HFF-Myc (cell line): ENCODE results near the gene IGF2BP3.

Experiments used
- DNase-seq: peaks from one replicate; pipeline ENCODE4 v3.0.0-alpha.2; 2011; ENCODE audit warnings: low read depth; ENCODE audit errors: extremely low read depth
- H3K4me3 ChIP-seq: replicated peaks from 2 replicates; pipeline ENCODE4 v1.5.1; 2011; ENCODE audit warnings: low read depth, mild to moderate bottlenecking, control low read depth, low read length
- CTCF ChIP-seq: IDR thresholded peaks from 2 replicates; pipeline ENCODE4 v1.5.1; 2012; ENCODE audit warnings: mild to moderate bottlenecking, low read depth, low read length, control low read depth; ENCODE audit errors: missing control alignments

IGF2BP3 gene

GRCh38 chr7:23347033-23347681, 123.1 kb downstream of the IGF2BP3 start:
- TF ChIP-seq CTCF: no peak

GRCh38 chr7:23346316-23346715, 124.0 kb downstream of the IGF2BP3 start:
- no peak for TF ChIP-seq CTCF
- no peak for DNase-seq
- no peak overlapping the region for H3K4me3 ChIP-seq

More at GRCh38 chr7:23347033-23347681, 123.1 kb downstream of the IGF2BP3 start:
- H3K4me3 ChIP-seq: peak overlapping the region; percentile 21
- no peak for DNase-seq

GRCh38 chr7:23345601-23346000, 124.7 kb downstream of the IGF2BP3 start:
- no peak overlapping the region for H3K4me3 ChIP-seq
- no peak for TF ChIP-seq CTCF
- DNase-seq: no peak

GRCh38 chr7:23343806-23344475, 126.3 kb downstream of the IGF2BP3 start:
- no peak overlapping the region for H3K4me3 ChIP-seq
- no peak for TF ChIP-seq CTCF
- DNase-seq: no peak

- no peak for TF ChIP-seq CTCF
- DNase-seq: no peak
- H3K4me3 ChIP-seq: no peak overlapping the region
Observed at GRCh38 chr7:23343102-23343501, 127.2 kb downstream of the IGF2BP3 start.

GRCh38 chr7:23341846-23342598, 128.3 kb downstream of the IGF2BP3 start:
- no peak for TF ChIP-seq CTCF
- H3K4me3 ChIP-seq: no peak overlapping the region
- no peak for DNase-seq
